ENCODE measurements around the gene CLDN19.
"Not testable (repeated sequence)": the region's sequence is repeated elsewhere in the genome, so short reads cannot be mapped to it uniquely, and the experiment has no call there.

GRCh38 chr1:42714441-42714840 lies 25.6 kb downstream of the CLDN19 start:
- TF ChIP-seq REST (IDR thresholded peaks at IDR 0.05; ENCODE audit: low read depth); MAX (IDR thresholded peaks at IDR 0.05); SP1 (IDR thresholded peaks at IDR 0.05; ENCODE audit: low read depth); CEBPB (IDR thresholded peaks at IDR 0.05; ENCODE audit: low read depth); TCF7L2 (IDR thresholded peaks at IDR 0.05; ENCODE audit: borderline replicate concordance, extremely low read depth, insufficient read depth, insufficient read length); POLR2A (IDR thresholded peaks at IDR 0.05; ENCODE audit: borderline replicate concordance, extremely low read depth, insufficient read depth, insufficient read length); CTCF (IDR thresholded peaks at IDR 0.05 in 2 of 3, conservative IDR thresholded peaks at IDR 0.05 in 1 of 3; ENCODE audit: borderline replicate concordance in 1 of 3, insufficient read depth in 1 of 3, low read depth in 2 of 3, low read length in 2 of 3); POLR2AphosphoS5 (IDR thresholded peaks at IDR 0.05; ENCODE audit: low read depth, low read length); ZFX (IDR thresholded peaks at IDR 0.05); JUND (IDR thresholded peaks at IDR 0.05); EGR1 (IDR thresholded peaks at IDR 0.05; ENCODE audit: low read depth); EZH2phosphoT487 (IDR thresholded peaks at IDR 0.05; ENCODE audit: borderline replicate concordance); RAD21 (IDR thresholded peaks at IDR 0.05; ENCODE audit: low read depth); ATF3 (IDR thresholded peaks at IDR 0.05): not testable (repeated sequence)
